Occipital lobe (tissue), 2 donors: ENCODE results near the gene JCHAIN. TPM values are rescaled to one million over a fixed set of nuclear protein-coding genes. Genes with fewer than 3 reads are reported as not detected.
"Not testable (repeated sequence)": the region's sequence is repeated elsewhere in the genome, so short reads cannot be mapped to it uniquely, and the experiment has no call there.

Experiments used
- DNase-seq: peaks from one replicate; lab custom pipeline; 2025; lab: John Stamatoyannopoulos, UW
- total RNA-seq: library from RNA; depleted of rRNA; stranded (reverse); fragments of >200 nt; gene quantifications from one replicate; pipeline ENCODE4 v1.2.3, GENCODE V29; 2014

Gene JCHAIN
- total RNA-seq, result not detected

- DNase-seq, result no peak
These were observed at the start of gene JCHAIN for GRCh38 chr4:70666369-70666768. TSS of gene JCHAIN (minus strand) at chr4:70666508. CDS start at chr4:70666490, 18 bp downstream.

- DNase-seq, result no peak
These were observed 48.8 kb upstream of the JCHAIN start for GRCh38 chr4:70715097-70715496.

- no peak for DNase-seq
These were observed 48.0 kb upstream of the JCHAIN start for GRCh38 chr4:70714079-70714887.

GRCh38 chr4:70713453-70714078, 47.3 kb upstream of the JCHAIN start:
- no peak for DNase-seq

GRCh38 chr4:70712604-70713452, 46.5 kb upstream of the JCHAIN start:
- no peak for DNase-seq

- DNase-seq, result no peak
These were observed 45.8 kb upstream of the JCHAIN start for GRCh38 chr4:70712150-70712549.

- no peak for DNase-seq
These were observed 45.3 kb upstream of the JCHAIN start for GRCh38 chr4:70711599-70711998.

GRCh38 chr4:70709611-70710205, 43.4 kb upstream of the JCHAIN start:
- DNase-seq, result no peak

- no peak for DNase-seq
These were observed 40.2 kb upstream of the JCHAIN start for GRCh38 chr4:70706516-70706915.

- DNase-seq, result no peak
These were observed 39.7 kb upstream of the JCHAIN start for GRCh38 chr4:70706044-70706461.

- DNase-seq, result peak; percentile 53
These were observed 39.1 kb upstream of the JCHAIN start for GRCh38 chr4:70705183-70706043.

- no peak for DNase-seq
These were observed 38.5 kb upstream of the JCHAIN start for GRCh38 chr4:70704931-70705182.

GRCh38 chr4:70704215-70704930, 38.1 kb upstream of the JCHAIN start:
- peak; percentile 63 for DNase-seq

- no peak for DNase-seq
These were observed 37.4 kb upstream of the JCHAIN start for GRCh38 chr4:70703619-70704214.

- not testable (repeated sequence) for DNase-seq
These were observed 36.3 kb upstream of the JCHAIN start for GRCh38 chr4:70702592-70702991.

GRCh38 chr4:70701271-70701670, 35.0 kb upstream of the JCHAIN start:
- no peak for DNase-seq

- DNase-seq, result no peak
These were observed 34.4 kb upstream of the JCHAIN start for GRCh38 chr4:70700712-70701111.

- not testable (repeated sequence) for DNase-seq
These were observed 32.1 kb upstream of the JCHAIN start for GRCh38 chr4:70698435-70698834.

- DNase-seq, result not testable (repeated sequence)
These were observed 28.3 kb upstream of the JCHAIN start for GRCh38 chr4:70694633-70695032.

GRCh38 chr4:70691661-70692060, 25.4 kb upstream of the JCHAIN start:
- DNase-seq, result no peak
